HPDE6-E6E7 (cell line): ENCODE measurements around the gene S100A8.
A peak's percentile ranks its signal among the peaks of the same experiment; 100 is the strongest.

ENCODE experiments used
- DNase-seq: peaks from one replicate; pipeline ENCODE4 v3.0.0; 2011; ENCODE audit warnings: missing footprints; ENCODE audit errors: extremely low spot score

Gene S100A8

DNA sequence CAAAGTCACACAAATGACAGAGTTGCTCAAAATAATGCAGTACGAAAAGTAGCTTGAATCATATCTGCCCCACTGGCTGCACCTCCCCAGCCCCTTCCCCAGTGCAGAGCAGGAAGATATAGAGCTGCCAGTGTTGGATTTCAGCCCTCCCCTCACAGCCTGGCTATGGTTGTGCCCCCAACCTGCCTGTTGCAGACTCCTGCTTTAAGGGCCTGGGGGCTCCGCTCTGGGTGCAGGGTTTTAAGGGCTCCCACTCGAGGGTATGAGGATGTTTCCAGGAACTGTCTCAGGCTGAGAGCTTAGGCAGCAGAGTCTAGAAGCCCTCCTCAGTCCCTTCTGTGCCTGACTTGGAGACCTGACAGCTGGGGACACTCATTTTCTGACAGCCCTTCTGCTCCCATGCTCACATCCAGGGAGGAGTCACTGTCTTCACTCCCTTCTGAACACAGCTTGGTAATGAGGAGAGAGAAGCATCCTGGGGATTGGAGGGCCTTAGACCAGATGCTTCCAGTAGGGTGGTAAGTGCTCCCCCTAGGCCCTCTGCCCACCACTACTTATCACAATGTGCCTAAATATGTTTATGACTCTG is 28.6 kb downstream of the S100A8 start:
- DNase-seq: no peak

- no peak for DNase-seq
Measured at GRCh38 chr1:153361480-153362109, 29.3 kb downstream of the S100A8 start.

DNA sequence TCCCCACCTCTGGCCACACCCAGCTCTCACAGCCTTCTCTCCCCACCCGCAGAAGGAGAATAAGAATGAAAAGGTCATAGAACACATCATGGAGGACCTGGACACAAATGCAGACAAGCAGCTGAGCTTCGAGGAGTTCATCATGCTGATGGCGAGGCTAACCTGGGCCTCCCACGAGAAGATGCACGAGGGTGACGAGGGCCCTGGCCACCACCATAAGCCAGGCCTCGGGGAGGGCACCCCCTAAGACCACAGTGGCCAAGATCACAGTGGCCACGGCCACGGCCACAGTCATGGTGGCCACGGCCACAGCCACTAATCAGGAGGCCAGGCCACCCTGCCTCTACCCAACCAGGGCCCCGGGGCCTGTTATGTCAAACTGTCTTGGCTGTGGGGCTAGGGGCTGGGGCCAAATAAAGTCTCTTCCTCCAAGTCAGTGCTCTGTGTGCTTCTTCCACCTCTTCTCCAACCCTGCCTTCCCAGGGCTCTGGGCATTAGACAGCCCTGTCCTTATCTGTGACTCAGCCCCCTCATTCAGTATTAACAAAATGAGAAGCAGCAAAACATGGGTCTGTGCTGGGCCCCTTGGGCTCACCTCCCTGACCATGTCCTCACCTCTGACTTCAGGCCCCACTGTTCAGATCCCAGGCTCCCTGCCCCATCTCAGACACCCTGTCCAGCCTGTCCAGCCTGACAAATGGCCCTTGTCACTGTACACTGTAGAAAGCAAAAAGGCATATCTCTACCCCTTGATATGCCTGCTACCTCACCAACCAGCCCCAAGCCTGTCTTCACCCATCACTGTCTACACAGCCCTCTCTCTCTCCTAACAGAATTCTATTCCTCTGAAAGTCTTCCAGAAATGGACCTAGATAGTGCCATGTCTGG is 30.0 kb downstream of the S100A8 start:
- DNase-seq: no peak

- no peak for DNase-seq
Measured at GRCh38 chr1:153360190-153360589, 30.7 kb downstream of the S100A8 start.

- DNase-seq: no peak
Measured at GRCh38 chr1:153359241-153359640, 31.6 kb downstream of the S100A8 start.

- DNase-seq: no peak
Measured at GRCh38 chr1:153358691-153358975, 32.2 kb downstream of the S100A8 start.

DNA sequence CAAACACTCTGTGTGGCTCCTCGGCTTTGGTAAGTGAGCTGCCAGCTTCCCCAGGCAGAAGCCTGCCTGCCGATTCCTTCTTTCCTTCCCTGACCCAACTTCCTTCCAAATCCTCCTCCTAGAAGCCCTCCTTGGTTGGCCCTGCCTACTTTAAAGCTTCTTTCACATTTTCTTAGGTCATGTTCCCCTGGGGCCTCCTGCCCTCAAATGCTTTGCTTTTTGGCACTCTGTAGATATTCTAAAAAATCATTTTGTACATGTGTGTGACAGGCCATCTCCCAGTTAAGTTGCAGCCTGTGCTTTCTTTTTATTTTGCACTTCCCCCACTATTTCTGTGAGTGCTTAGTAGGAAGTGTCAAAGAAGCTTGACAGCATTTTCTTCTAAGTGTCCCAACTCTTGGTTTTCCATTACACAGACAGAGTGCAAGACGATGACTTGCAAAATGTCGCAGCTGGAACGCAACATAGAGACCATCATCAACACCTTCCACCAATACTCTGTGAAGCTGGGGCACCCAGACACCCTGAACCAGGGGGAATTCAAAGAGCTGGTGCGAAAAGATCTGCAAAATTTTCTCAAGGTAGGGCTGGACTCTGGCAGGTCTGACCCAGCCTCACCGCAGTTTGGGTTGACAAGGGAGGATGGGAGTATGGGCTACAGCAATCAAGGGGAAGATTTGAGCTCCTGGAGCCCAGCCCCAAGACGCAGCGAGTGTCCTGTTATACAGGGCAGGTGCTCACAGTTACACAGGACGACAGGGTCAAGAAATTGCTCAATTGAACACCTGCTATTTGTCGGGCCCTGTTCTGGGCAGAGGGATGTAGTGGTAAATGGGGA is 32.8 kb downstream of the S100A8 start, which contains the start of gene S100A9:
TSS of gene S100A9 (plus strand) at position 2 of the 838 bp plus-strand sequence. CDS start at position 432, 430 bp downstream.
- no peak for DNase-seq

GRCh38 chr1:153357076-153357852 is 33.6 kb downstream of the S100A8 start:
- DNase-seq: peak; percentile 75

DNA sequence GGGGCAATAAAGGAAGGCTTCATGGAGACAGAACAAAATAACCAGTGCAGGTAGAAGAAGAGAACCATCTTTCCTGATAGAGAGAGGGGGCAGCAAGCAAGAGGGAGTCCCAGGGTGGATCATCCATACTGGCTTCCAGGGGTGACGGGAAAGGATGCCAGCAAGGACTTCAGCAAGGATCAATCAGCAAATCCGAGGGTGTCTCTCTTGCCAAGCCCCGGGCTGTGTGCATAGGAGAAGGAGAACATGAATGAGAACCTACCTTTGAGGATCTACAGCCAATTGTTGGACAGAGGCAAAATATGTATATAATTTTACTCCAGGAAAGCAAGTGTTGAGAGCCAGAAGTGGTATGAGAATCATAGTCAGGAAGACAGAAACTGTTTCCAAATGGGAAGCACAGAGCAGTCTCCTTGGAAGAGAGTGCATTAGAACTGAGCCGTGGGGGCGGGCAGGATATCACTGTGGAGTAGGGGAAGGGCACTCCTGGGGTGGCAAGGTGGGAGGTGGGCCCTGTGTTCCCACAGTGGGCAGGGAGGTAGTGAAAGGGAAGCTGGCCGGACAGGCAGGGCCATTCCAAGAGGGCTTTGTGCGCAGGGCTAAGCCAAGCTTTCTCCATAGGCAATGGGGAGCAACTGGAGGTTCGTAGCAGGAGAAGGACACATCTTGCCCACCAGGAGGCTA is 34.3 kb downstream of the S100A8 start:
- DNase-seq: no peak

DNA sequence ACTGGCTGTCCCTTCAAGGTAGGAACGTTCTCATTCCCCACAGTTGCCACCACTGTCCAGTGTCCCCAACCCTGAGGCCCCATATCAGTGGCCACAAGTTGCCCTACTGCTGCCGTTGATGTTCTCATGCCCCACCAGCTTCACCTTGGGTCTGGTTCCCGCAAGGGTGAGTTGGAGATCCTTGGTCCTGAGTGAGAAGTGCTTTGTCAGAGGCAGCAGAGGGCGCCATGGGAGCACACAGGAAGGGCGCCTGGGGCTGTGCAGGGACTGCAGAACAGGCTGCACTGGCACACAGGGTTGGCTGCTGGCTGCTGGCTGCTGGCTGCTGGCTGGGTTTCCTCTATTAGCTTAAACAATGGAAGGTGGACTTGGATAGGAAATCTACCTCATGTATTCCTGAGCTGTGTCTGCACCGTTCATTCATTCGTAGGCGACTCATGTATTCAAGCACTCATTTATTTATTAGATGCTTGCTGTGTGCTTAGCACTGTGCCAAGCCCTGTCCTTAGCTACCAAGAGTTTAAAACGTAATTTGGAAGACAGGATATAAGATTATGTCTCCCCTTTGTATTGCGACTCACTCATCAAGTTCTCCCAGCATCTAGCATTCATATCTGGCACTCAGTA is 35.3 kb downstream of the S100A8 start:
- DNase-seq: no peak

GRCh38 chr1:153354515-153355193 is 36.2 kb downstream of the S100A8 start:
- DNase-seq: no peak

DNA sequence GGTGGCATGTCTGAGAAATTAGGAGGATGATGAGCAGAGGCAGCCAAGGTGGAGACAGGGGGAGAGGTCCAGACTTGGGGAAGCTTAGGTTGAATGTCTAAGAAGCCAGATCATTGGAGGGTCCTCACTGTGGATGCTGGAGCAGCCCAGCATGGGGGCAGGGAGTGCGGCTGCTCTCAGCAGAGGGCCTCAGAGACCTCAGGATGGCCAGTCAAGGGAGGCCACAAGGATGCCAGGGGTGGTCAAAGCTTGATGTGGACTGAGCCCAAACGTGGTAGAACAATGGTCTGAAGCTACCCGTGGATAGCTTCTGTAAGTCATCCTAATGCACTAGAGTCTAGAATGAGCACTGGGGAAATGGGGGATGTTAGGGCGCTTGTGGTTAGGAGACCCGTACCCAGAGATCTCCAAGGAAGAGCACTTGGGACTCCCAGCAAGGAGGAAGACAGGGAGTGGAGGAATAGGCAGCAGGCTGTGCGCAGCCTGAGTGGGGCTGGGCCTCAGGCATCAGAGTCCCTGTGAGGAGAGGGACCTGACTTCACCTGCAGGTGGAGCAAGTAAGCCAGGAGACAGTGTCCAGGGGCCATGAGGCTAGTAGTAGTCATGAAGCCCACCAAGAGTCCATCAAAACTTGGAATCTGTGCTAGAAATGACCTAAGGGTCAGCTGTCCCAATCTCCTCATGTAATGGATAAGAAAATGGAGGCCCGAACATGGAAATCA is 37.5 kb downstream of the S100A8 start:
- no peak for DNase-seq

- DNase-seq: no peak
Measured at GRCh38 chr1:153352523-153352922, 38.4 kb downstream of the S100A8 start.

DNA sequence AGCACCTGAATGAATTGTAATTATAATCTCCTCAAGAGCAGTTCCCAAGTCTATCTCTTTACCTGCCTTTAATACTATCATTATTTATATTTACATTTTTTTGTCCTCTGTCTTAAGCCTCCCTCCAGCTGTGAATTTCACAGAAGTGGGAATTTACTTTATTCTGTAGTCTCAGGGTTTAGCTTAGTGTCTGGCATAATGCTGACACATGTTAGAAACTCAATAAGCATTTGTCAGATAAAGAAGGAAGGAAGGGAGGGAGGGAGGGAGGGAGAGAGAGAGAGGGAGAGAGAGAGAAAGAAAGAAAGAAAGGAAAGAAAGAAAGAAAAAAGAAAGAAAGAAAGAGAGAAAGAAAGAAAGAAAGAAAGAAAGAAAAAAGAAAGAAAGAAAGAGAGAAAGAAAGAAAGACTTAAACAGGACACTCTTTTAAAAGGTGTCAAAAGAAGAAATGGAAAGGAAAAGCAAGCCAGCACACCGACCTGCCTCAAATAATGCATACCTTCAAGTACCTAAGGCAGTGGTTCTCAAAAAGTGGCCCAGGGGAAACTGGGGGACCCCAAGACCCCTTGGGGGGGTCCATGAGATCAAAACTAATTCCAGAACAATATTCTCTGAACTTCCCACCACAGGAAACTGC is 40.4 kb downstream of the S100A8 start:
- DNase-seq: no peak

DNA sequence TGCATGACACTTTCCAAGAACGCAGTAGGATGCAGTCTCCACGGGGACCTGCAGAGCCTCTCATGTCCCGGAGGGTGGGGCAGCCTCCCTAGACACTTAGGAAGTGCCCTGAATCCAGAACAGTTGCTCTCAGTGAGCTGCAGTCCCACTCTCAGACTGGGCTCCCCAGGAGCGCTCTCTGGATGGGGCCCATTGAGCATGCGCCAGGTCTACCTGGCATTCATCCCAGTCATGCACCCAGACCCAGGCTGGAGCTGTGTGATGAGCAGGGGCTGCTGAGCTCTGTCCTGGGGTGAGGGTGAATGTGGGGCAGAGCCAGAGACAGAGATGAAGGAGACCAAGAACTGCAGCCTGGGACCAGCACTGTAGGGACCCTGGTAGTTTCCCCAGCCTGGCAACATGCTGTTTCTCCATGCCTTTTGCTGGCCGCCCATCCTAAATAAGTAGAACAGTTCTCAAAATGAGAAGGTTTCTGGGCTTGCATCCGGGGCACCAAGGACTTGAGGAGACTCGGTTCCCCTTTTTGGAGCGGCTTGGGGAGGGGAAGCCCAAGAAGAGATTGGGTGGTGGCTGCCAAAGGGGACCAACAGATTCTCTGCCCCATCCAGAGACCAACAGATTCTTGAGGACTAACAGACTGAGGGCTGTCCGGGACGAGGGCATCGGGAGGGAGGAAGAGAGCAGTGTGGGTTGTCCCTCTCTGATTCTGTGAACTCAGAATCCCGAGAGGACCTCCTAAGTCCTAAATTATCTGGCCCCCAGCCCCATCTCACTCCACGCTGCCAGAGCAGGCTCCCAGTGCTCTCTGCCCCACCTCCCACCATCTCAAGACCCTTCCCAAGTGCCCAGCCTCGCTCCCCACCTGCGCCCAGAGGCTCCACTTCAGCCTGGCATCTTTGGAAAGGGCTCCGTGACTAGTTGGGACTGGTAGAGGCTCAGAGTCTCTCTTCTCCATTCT is 41.2 kb downstream of the S100A8 start:
- no peak for DNase-seq

DNA sequence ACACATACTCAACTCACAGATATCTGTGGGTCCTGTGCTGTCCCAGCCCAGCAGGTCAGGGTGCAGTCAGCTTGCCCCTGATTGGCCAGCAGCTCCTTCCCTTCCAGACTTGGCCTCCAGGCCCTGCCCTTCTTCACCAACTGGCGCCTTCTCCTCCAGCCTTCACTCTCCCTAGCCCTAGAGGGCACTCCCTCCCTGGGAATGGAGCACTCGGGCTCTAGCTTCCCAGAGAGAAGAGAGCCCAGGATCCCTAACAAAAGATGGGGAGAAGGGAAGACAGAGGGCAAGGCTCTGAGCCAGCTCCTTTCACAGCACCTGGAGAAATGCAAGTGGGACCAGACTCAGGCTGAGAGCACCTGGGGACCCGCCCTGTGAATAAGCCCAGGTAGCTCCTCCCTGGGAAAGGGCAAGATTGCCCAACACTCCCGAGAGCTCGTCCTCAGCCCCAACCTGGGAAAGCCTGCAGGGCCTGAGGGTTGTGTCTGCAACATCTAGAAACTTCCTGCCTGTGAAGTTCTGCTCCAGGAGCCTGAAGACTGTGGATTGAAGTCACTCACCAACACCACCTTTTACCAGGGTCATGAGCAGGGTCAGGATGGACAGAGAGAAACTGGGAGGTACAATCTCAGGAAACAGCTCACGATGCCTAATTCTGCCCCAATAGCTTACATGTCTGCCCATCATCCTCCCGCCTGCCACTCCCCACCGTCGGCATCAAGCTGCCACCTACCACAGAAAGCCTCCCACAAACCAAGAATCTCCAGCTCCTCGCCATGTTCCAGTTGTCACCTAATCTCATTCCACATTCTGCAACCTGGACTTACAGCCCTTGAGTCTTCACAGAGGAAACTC is 42.1 kb downstream of the S100A8 start, which contains the start of gene PGLYRP4:
TSS of gene PGLYRP4 (minus strand) at position 331 of the 852 bp plus-strand sequence. CDS start 909 bp downstream, outside the sequence.
- DNase-seq: peak; percentile 60
